Measurements from ENCODE around the gene CARD6. TPM values are rescaled to one million over a fixed set of nuclear protein-coding genes. Genes with fewer than 3 reads are reported as not detected.
A peak's percentile ranks its signal among the peaks of the same experiment; 100 is the strongest.

Gene CARD6
- total and polyA plus RNA-seq, 9 of the 15 experiments (the other 6 are each of a cell fraction or from before 2014, with no cell fraction given), result 3.5 to 8.3 (median 5.9) TPM

DNA sequence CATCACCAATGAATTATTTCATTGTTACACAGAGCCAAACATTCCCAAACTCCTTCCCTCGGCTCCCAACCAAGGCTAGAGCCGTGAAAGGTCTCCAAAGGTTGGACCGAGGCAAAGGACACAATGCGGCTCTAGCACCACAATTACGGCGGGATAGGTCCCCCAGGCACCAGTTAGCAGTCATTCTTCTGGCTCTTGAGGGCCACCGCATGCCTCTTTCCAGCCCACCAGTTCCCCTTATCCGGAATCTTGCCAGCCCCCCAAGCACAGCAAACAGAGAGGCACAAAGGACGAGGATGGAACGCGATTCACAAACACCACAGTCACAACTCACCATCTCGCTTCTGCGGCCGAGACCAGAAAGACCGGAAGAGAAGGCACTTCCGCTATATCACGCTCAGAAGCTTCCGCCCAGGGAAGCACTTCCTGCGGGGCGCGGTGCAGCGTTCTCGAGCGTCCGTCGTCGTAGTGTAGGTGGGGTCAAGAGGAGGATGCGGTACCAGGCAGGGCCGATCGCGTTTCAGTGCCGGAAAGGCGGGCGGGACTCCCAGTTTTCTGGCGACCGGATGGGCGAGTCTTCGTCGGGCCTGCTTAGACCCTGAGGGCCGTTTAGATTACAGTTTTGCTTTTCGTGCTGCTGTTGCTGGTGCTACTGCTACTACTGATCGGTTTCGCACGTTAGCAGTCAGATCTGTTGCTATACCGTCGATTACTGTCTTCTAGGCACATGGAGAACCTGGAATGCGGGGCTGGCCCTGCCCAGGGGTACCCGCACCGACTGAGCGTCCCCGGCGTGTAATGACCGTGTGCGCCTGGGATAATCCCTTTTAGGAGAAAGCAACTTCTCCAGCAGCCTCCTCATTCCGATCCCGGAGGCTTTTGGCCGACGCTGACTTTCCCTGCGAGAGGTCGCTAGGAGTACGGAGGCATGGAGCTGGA lies 6.0 kb upstream of the CARD6 start, which contains the start of gene RPL37 (continued):
- peak; percentile 13 to 33; a peak in 1 of 4 replicates for TF ChIP-seq NRF1 (conservative IDR thresholded peaks at IDR 0.05 in 1 of 2, IDR thresholded peaks at IDR 0.05 in 1 of 2)
- no peak for TF ChIP-seq ZNF23 (CRISPR knock-in tag; IDR thresholded peaks at IDR 0.05)
- TF ChIP-seq ZC3H8 (IDR thresholded peaks at IDR 0.05), result peak; percentile 40; the same call in 1 of the 2 replicates
- no peak for TF ChIP-seq NR3C1 (CRISPR knock-in tag; IDR thresholded peaks at IDR 0.05)
- peak; percentile 93 for TF ChIP-seq L3MBTL2 (IDR thresholded peaks at IDR 0.05)
- TF ChIP-seq ZBTB1 (CRISPR knock-in tag; IDR thresholded peaks at IDR 0.05; ENCODE audit: borderline replicate concordance, low read depth), result peak; percentile 69; the same call in 1 of the 2 replicates
- no peak for TF ChIP-seq CREBBP (IDR thresholded peaks at IDR 0.05; ENCODE audit: low read depth, low read length)
- no peak for TF ChIP-seq BRCA1 (IDR thresholded peaks at IDR 0.05)
- TF ChIP-seq BRCA1 (CRISPR knock-in tag; IDR thresholded peaks at IDR 0.05), result no peak
- TF ChIP-seq, protein P1, sequence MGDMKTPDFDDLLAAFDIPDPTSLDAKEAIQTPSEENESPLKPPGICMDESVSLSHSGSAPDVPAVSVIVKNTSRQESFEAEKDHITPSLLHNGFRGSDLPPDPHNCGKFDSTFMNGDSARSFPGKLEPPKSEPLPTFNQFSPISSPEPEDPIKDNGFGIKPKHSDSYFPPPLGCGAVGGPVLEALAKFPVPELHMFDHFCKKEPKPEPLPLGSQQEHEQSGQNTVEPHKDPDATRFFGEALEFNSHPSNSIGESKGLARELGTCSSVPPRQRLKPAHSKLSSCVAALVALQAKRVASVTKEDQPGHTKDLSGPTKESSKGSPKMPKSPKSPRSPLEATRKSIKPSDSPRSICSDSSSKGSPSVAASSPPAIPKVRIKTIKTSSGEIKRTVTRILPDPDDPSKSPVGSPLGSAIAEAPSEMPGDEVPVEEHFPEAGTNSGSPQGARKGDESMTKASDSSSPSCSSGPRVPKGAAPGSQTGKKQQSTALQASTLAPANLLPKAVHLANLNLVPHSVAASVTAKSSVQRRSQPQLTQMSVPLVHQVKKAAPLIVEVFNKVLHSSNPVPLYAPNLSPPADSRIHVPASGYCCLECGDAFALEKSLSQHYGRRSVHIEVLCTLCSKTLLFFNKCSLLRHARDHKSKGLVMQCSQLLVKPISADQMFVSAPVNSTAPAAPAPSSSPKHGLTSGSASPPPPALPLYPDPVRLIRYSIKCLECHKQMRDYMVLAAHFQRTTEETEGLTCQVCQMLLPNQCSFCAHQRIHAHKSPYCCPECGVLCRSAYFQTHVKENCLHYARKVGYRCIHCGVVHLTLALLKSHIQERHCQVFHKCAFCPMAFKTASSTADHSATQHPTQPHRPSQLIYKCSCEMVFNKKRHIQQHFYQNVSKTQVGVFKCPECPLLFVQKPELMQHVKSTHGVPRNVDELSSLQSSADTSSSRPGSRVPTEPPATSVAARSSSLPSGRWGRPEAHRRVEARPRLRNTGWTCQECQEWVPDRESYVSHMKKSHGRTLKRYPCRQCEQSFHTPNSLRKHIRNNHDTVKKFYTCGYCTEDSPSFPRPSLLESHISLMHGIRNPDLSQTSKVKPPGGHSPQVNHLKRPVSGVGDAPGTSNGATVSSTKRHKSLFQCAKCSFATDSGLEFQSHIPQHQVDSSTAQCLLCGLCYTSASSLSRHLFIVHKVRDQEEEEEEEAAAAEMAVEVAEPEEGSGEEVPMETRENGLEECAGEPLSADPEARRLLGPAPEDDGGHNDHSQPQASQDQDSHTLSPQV (IDR thresholded peaks at IDR 0.05), result peak; percentile 85
- TF ChIP-seq, protein P2, sequence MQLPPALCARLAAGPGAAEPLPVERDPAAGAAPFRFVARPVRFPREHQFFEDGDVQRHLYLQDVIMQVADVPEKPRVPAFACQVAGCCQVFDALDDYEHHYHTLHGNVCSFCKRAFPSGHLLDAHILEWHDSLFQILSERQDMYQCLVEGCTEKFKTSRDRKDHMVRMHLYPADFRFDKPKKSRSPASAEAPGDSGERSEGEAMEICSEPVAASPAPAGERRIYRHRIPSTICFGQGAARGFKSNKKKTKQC (CRISPR knock-in tag; IDR thresholded peaks at IDR 0.05), result peak; percentile 28
- peak; percentile 94 for TF ChIP-seq NEUROD1 (IDR thresholded peaks at IDR 0.05; ENCODE audit: borderline replicate concordance, low read depth, low read length, partially characterized antibody)
- peak; percentile 98 for TF ChIP-seq PHF8 (IDR thresholded peaks at IDR 0.05; ENCODE audit: borderline replicate concordance, low read length)
- TF ChIP-seq ZNF3 (CRISPR knock-in tag; IDR thresholded peaks at IDR 0.05), result peak; percentile 27; the same call in 1 of the 2 replicates
- 0 out of 2 replicates have a peak, but pooled peaks have one; percentile 7 for TF ChIP-seq BACH1 (tag; IDR thresholded peaks at IDR 0.05)
- peak; percentile 98; the same call in 1 of the 2 replicates for TF ChIP-seq XRCC5 (IDR thresholded peaks at IDR 0.05; ENCODE audit: low read depth, low read length)
- TF ChIP-seq ZNF695 (CRISPR knock-in tag; IDR thresholded peaks at IDR 0.05), result no peak; the same call in 1 of the 2 replicates
- TF ChIP-seq POU5F1 (IDR thresholded peaks at IDR 0.05; ENCODE audit: borderline replicate concordance, low read depth, low read length, partially characterized antibody), result peak; percentile 36
- no peak for TF ChIP-seq CHD4 (IDR thresholded peaks at IDR 0.05; ENCODE audit: insufficient read depth, insufficient replicate concordance, low read depth, low read length, poor library complexity, severe bottlenecking)
- no peak for TF ChIP-seq RHOXF2B (CRISPR knock-in tag; conservative IDR thresholded peaks at IDR 0.05)
- TF ChIP-seq, protein P3, sequence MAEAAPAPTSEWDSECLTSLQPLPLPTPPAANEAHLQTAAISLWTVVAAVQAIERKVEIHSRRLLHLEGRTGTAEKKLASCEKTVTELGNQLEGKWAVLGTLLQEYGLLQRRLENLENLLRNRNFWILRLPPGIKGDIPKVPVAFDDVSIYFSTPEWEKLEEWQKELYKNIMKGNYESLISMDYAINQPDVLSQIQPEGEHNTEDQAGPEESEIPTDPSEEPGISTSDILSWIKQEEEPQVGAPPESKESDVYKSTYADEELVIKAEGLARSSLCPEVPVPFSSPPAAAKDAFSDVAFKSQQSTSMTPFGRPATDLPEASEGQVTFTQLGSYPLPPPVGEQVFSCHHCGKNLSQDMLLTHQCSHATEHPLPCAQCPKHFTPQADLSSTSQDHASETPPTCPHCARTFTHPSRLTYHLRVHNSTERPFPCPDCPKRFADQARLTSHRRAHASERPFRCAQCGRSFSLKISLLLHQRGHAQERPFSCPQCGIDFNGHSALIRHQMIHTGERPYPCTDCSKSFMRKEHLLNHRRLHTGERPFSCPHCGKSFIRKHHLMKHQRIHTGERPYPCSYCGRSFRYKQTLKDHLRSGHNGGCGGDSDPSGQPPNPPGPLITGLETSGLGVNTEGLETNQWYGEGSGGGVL (CRISPR knock-in tag; IDR thresholded peaks at IDR 0.05), result no peak
